Right cardiac atrium (tissue), 5 donors: ENCODE data around the gene TMEM143. TPM values are rescaled to one million over a fixed set of nuclear protein-coding genes. Genes with fewer than 3 reads are reported as not detected.

Source experiments
- ATAC-seq, 2 donors: fragments of 200-7000 bp; cut with Tn5 transposase; one replicate each; pipeline versions ENCODE4 v1.8.0 to v1.9.1; 2020; ENCODE audit warnings: moderate library complexity in 2 of 2, mild to moderate bottlenecking in 1 of 2
- DNase-seq, 3 donors: peaks; one replicate each; pipeline ENCODE4 v3.0.0-alpha.2; 2020
- H3K27ac ChIP-seq: one replicate; pipeline ENCODE4 v1.5.1; 2013; ENCODE audit warnings: mild to moderate bottlenecking, low read length, control low read depth, moderate library complexity
- H3K27me3 ChIP-seq: one replicate; pipeline ENCODE4 v1.6.1; 2013; ENCODE audit not compliant: control insufficient read depth, insufficient read depth
- H3K4me1 ChIP-seq: one replicate; pipeline ENCODE4 v1.6.1; 2013; ENCODE audit warnings: low read length; ENCODE audit not compliant: control insufficient read depth, insufficient read depth
- H3K4me3 ChIP-seq: one replicate; pipeline ENCODE4 v1.5.1; 2013; ENCODE audit warnings: low read length, control low read depth
- H3K9me3 ChIP-seq: one replicate; pipeline ENCODE4 v1.6.1; 2013; ENCODE audit warnings: low read length; ENCODE audit not compliant: control insufficient read depth
- WGBS: extraction: QIAGEN DNeasy Blood & Tissue Kit; methylation state at CpG from one replicate; pipeline ENCODE4 v1.1.7; 2013; 5-methylcytosine and 5-hydroxymethylcytosine counted together
- intact Hi-C, 4 donors: fragments of 100-400 bp; cut with DNase I; formaldehyde crosslinking; loops; one replicate each; pipeline versions ENCODE4 v1.11.0 to v1.14.0; 2022 to 2023
- polyA plus RNA-seq: library from polyadenylated mRNA; stranded (reverse); fragments of 200-250 nt; gene quantifications from one replicate; pipeline ENCODE4 v1.2.3, GENCODE V29; 2013
- total RNA-seq, 4 donors: library from RNA; stranded (reverse); fragmentation: NEBNext Ultra II Directional; extraction: Animal tissue kit (Norgen Biotek cat#: 25700); gene quantifications; one replicate each; pipeline ENCODE4 v1.2.1, GENCODE V29; 2021
- donor health status: healthy with polysubstance abuse.
- donor health status: DM: no; HTN: yes; CAD: no.
- donor health status: DM: no; HTN: no; CAD: no.
- donor health status: DM: no; HTN: yes; CAD: no; lungs with severe emphysema.
- donor health status: DM: yes; HTN: yes; CAD: no.

TMEM143 gene
- total and polyA plus RNA-seq, 5 donors, result 35.0 to 56.7 (median 45.6) TPM

GRCh38 chr19:48370955-48371354 is 7.2 kb upstream of the TMEM143 start:
- ATAC-seq, result no peak
- Histone ChIP-seq H3K4me1 (no peaks in the 10 kb centered on the region), H3K4me3 (no peak overlapping the region), H3K27ac (no peak overlapping the region), H3K9me3 (no peaks in the 10 kb centered on the region), H3K27me3 (no peaks in the 10 kb centered on the region)
- intact Hi-C loops, result no loop called here
- 53% methylated on average over 4 of the region's 4 CpGs for WGBS
- no peak for DNase-seq

GRCh38 chr19:48368936-48369335 is 5.2 kb upstream of the TMEM143 start:
- H3K9me3 ChIP-seq, result no peaks in the 10 kb centered on the region
- ATAC-seq, result no peak
- H3K4me3 ChIP-seq, result no peak overlapping the region
- intact Hi-C loops, result no loop called here
- H3K27me3 ChIP-seq, result no peaks in the 10 kb centered on the region
- 77% methylated on average over 14 of the region's 14 CpGs for WGBS
- H3K4me1 ChIP-seq, result no peaks in the 10 kb centered on the region
- no peak overlapping the region for H3K27ac ChIP-seq
- DNase-seq, result no peak

GRCh38 chr19:48367855-48368254 is 4.1 kb upstream of the TMEM143 start:
- no peak for DNase-seq
- H3K4me1 ChIP-seq, result no peaks in the 10 kb centered on the region
- WGBS, result 63% methylated on average over 5 of the region's 5 CpGs
- intact Hi-C loops, result no loop called here
- H3K4me3 ChIP-seq, result no peak overlapping the region
- no peak overlapping the region for H3K27ac ChIP-seq
- H3K9me3 ChIP-seq, result no peaks in the 10 kb centered on the region
- H3K27me3 ChIP-seq, result no peaks in the 10 kb centered on the region
- ATAC-seq, result no peak

GRCh38 chr19:48365602-48366001 is 1.9 kb upstream of the TMEM143 start:
- intact Hi-C loops, result no loop called here
- no peak overlapping the region for H3K4me3 ChIP-seq
- DNase-seq, result no peak
- no peaks in the 10 kb centered on the region for H3K4me1 ChIP-seq
- no peaks in the 10 kb centered on the region for H3K9me3 ChIP-seq
- no peak for ATAC-seq
- no peak overlapping the region for H3K27ac ChIP-seq
- H3K27me3 ChIP-seq, result no peaks in the 10 kb centered on the region
- WGBS, result 92% methylated on average over 11 of the region's 11 CpGs

GRCh38 chr19:48364598-48365348 is 1.0 kb upstream of the TMEM143 start:
- H3K4me1 ChIP-seq, result no peaks in the 10 kb centered on the region
- H3K4me3 ChIP-seq, result no peak overlapping the region
- no peak for DNase-seq
- intact Hi-C loops, result no loop called here
- H3K9me3 ChIP-seq, result no peaks in the 10 kb centered on the region
- no peaks in the 10 kb centered on the region for H3K27me3 ChIP-seq
- 68% methylated on average over 10 of the region's 10 CpGs for WGBS
- no peak overlapping the region for H3K27ac ChIP-seq
- no peak for ATAC-seq

GRCh38 chr19:48363500-48363809 is 285 bp downstream of the TMEM143 start:
- no peaks in the 10 kb centered on the region for H3K9me3 ChIP-seq
- DNase-seq (peak in 1 of 3 donors; percentile 87), ATAC-seq (peak; percentile 14 to 36)
- no peaks in the 10 kb centered on the region for H3K4me1 ChIP-seq
- 1% methylated on average over 10 of the region's 10 CpGs for WGBS
- intact Hi-C loops, result no loop called here
- H3K27me3 ChIP-seq, result no peaks in the 10 kb centered on the region
- H3K4me3 ChIP-seq, result peak overlapping the region; percentile 65
- H3K27ac ChIP-seq, result peak overlapping the region; percentile 92

- H3K27me3 ChIP-seq, result no peaks in the 10 kb centered on the region
- ATAC-seq (peak; percentile 94), DNase-seq (peak; percentile 96 to 99 (median 98))
- H3K27ac ChIP-seq, result peak overlapping the region; percentile 92
- H3K9me3 ChIP-seq, result no peaks in the 10 kb centered on the region
- no peaks in the 10 kb centered on the region for H3K4me1 ChIP-seq
- WGBS, result 4% methylated on average over 26 of the region's 26 CpGs
- intact Hi-C loops, result no loop called here
- H3K4me3 ChIP-seq, result peak overlapping the region; percentile 65
Observed at GRCh38 chr19:48362716-48363499, 832 bp downstream of the TMEM143 start.

- intact Hi-C loops, result no loop called here
- 93% methylated on average over 3 of the region's 3 CpGs for WGBS
- DNase-seq, result no peak
Observed at GRCh38 chr19:48361912-48362311, 1.8 kb downstream of the TMEM143 start.

GRCh38 chr19:48359123-48359522 is 4.6 kb downstream of the TMEM143 start:
- no peaks in the 10 kb centered on the region for H3K4me1 ChIP-seq
- H3K4me3 ChIP-seq, result no peak overlapping the region
- H3K27ac ChIP-seq, result no peak overlapping the region
- no peaks in the 10 kb centered on the region for H3K27me3 ChIP-seq
- intact Hi-C loops, result no loop called here
- 98% methylated on average over 5 of the region's 5 CpGs for WGBS
- H3K9me3 ChIP-seq, result no peaks in the 10 kb centered on the region
- DNase-seq (no peak), ATAC-seq (no peak)

More at GRCh38 chr19:48361912-48362311, 1.8 kb downstream of the TMEM143 start:
- no peak overlapping the region for H3K27ac ChIP-seq
- H3K4me3 ChIP-seq, result no peak overlapping the region
- ATAC-seq, result no peak
- H3K4me1 ChIP-seq, result no peaks in the 10 kb centered on the region
- no peaks in the 10 kb centered on the region for H3K27me3 ChIP-seq
- H3K9me3 ChIP-seq, result no peaks in the 10 kb centered on the region

GRCh38 chr19:48355365-48355954 is 8.3 kb downstream of the TMEM143 start:
- intact Hi-C loops, result no loop called here
- 89% methylated on average over 12 of the region's 12 CpGs for whole genome bisulfite sequencing
- no peak for DNase-seq
- Histone ChIP-seq H3K9me3 (no peaks in the 10 kb centered on the region), H3K27me3 (no peaks in the 10 kb centered on the region), H3K4me3 (no peak overlapping the region), H3K27ac (no peak overlapping the region), H3K4me1 (no peaks in the 10 kb centered on the region)
- ATAC-seq, result no peak

- ATAC-seq, result no peak
- 89% methylated on average over 15 of the region's 15 CpGs for WGBS
Observed at GRCh38 chr19:48354332-48354992, 9.3 kb downstream of the TMEM143 start.

More at GRCh38 chr19:48354332-48354992, 9.3 kb downstream of the TMEM143 start:
- Histone ChIP-seq H3K4me1 (no peaks in the 10 kb centered on the region), H3K9me3 (no peaks in the 10 kb centered on the region), H3K27me3 (no peaks in the 10 kb centered on the region), H3K4me3 (no peak overlapping the region), H3K27ac (no peak overlapping the region)
- intact Hi-C loops, result no loop called here
- no peak for DNase-seq
